SU-DHL-6 (cell line): ENCODE measurements around the gene SEC16A.

Source experiments
- H2AFZ ChIP-seq: fragments of 200-600 bp; sonication (generic); 2 replicates; pipeline ENCODE4 v1.6.1; 2014; ENCODE audit warnings: low read depth, mild to moderate bottlenecking, moderate library complexity, mixed read lengths, antibody characterized with exemption, low read length; ENCODE audit not compliant: severe bottlenecking
- H3F3A ChIP-seq: fragments of 200-600 bp; shearing (Covaris generic); 2 replicates; pipeline ENCODE4 v1.6.0; 2016; ENCODE audit warnings: antibody characterized with exemption, mild to moderate bottlenecking; ENCODE audit not compliant: insufficient read depth
- H3K27ac ChIP-seq: fragments of 200-600 bp; sonication (generic); 2 replicates; pipeline ENCODE4 v1.5.1; 2016; ENCODE audit warnings: low read depth, mild to moderate bottlenecking, low read length, moderate library complexity, mixed read lengths
- H3K27me3 ChIP-seq: fragments of 200-600 bp; sonication (generic), shearing (Covaris generic); 2 replicates; pipeline ENCODE4 v1.6.0; 2014; ENCODE audit warnings: mild to moderate bottlenecking, low read length
- H3K36me3 ChIP-seq: fragments of 200-600 bp; sonication (generic); 2 replicates; pipeline ENCODE4 v1.6.1; 2014; ENCODE audit warnings: mild to moderate bottlenecking, low read length, mixed read lengths
- H3K4me2 ChIP-seq: fragments of 300-600, 200-600 bp; shearing (Covaris generic), sonication (generic); 2 replicates; pipeline ENCODE4 v1.6.0; 2014; ENCODE audit warnings: low read length, low read depth, mild to moderate bottlenecking; ENCODE audit not compliant: poor library complexity, severe bottlenecking
- H3K4me3 ChIP-seq: fragments of 200-600 bp; sonication (generic); 2 replicates; pipeline ENCODE4 v1.5.1; 2014; ENCODE audit warnings: antibody characterized with exemption, low read length, mild to moderate bottlenecking, mixed read lengths; ENCODE audit not compliant: insufficient read depth, poor library complexity, severe bottlenecking
- H3K79me2 ChIP-seq: fragments of 200-600 bp; sonication (generic); 2 replicates; pipeline ENCODE4 v1.6.1; 2014; ENCODE audit warnings: mild to moderate bottlenecking, low read length, moderate library complexity; ENCODE audit not compliant: insufficient read depth
- H3K9ac ChIP-seq: fragments of 200-600 bp; sonication (generic); 2 replicates; pipeline ENCODE4 v1.7.0; 2014; ENCODE audit warnings: mild to moderate bottlenecking, low read length
- H3K9me2 ChIP-seq: fragments of 200-600 bp; sonication (generic); replicated peaks from 2 replicates; pipeline ENCODE4 v1.6.1; 2014; ENCODE audit warnings: low read length; ENCODE audit not compliant: insufficient read depth
- H3K9me3 ChIP-seq: fragments of 200-600 bp; sonication (generic); 2 replicates; pipeline ENCODE4 v1.6.1; 2014; ENCODE audit warnings: low read length, mixed read lengths; ENCODE audit not compliant: insufficient read depth
- H4K20me1 ChIP-seq: fragments of 200-600 bp; sonication (generic); 2 replicates; pipeline ENCODE4 v1.6.1; 2014; ENCODE audit warnings: low read depth, mild to moderate bottlenecking, antibody characterized with exemption, low read length, moderate library complexity, mixed read lengths
- CTCF ChIP-seq: fragments of 200-600 bp; sonication (generic); IDR thresholded peaks from one replicate; pipeline ENCODE4 v1.5.1; 2017; ENCODE audit warnings: antibody characterized with exemption, mild to moderate bottlenecking, low read length, moderate library complexity; ENCODE audit not compliant: insufficient read depth, poor library complexity, severe bottlenecking
- EZH2phosphoT487 ChIP-seq: fragments of 200-600 bp; sonication (generic), shearing (Covaris generic); conservative IDR thresholded peaks from 2 replicates; pipeline ENCODE4 v1.6.1; 2018; ENCODE audit warnings: mild to moderate bottlenecking, antibody characterized with exemption, low read length, moderate library complexity, mixed read lengths

SEC16A gene

GRCh38 chr9:136526625-136527066, 43.8 kb upstream of the SEC16A start:
- H3K36me3 ChIP-seq: no peaks in the 10 kb centered on the region
- H3K27ac ChIP-seq: no peak overlapping the region
- H3K9me2 ChIP-seq: no peaks in the 10 kb centered on the region
- no peak overlapping the region for H3K4me3 ChIP-seq
- H3K9me3 ChIP-seq: no peaks in the 10 kb centered on the region
- TF ChIP-seq EZH2phosphoT487: no peak
- TF ChIP-seq CTCF: no peak
- H3K9ac ChIP-seq: no peak overlapping the region
- no peaks in the 10 kb centered on the region for H3F3A ChIP-seq
- H2AFZ ChIP-seq: no peak overlapping the region
- H3K79me2 ChIP-seq: no peaks in the 10 kb centered on the region
- no peaks in the 10 kb centered on the region for H4K20me1 ChIP-seq
- H3K27me3 ChIP-seq: no peaks in the 10 kb centered on the region
- H3K4me2 ChIP-seq: no peak overlapping the region

GRCh38 chr9:136525841-136526499, 43.1 kb upstream of the SEC16A start:
- Histone ChIP-seq H3F3A (no peaks in the 10 kb centered on the region), H3K4me2 (no peak overlapping the region), H2AFZ (no peak overlapping the region), H3K36me3 (no peaks in the 10 kb centered on the region), H3K9me3 (no peaks in the 10 kb centered on the region), H3K9me2 (no peaks in the 10 kb centered on the region), H3K27me3 (no peaks in the 10 kb centered on the region), H3K4me3 (no peak overlapping the region), H3K79me2 (no peaks in the 10 kb centered on the region), H4K20me1 (no peaks in the 10 kb centered on the region), H3K9ac (no peak overlapping the region), H3K27ac (no peak overlapping the region)
- TF ChIP-seq CTCF: no peak
- no peak for TF ChIP-seq EZH2phosphoT487

- Histone ChIP-seq H3K27me3 (no peaks in the 10 kb centered on the region), H3K79me2 (no peaks in the 10 kb centered on the region), H4K20me1 (no peaks in the 10 kb centered on the region), H3K27ac (no peak overlapping the region), H3K4me3 (no peak overlapping the region), H3F3A (no peaks in the 10 kb centered on the region), H2AFZ (no peak overlapping the region), H3K4me2 (no peak overlapping the region), H3K9me2 (no peaks in the 10 kb centered on the region), H3K9me3 (no peaks in the 10 kb centered on the region), H3K36me3 (no peaks in the 10 kb centered on the region), H3K9ac (no peak overlapping the region)
- TF ChIP-seq EZH2phosphoT487: no peak
- TF ChIP-seq CTCF: no peak
Measured at GRCh38 chr9:136525207-136525606, 42.4 kb upstream of the SEC16A start.
